ENCODE results near the gene PLA2G2D. TPM values are rescaled to one million over a fixed set of nuclear protein-coding genes. Genes with fewer than 3 reads are reported as not detected.

PLA2G2D gene
- total and polyA plus RNA-seq, 9 of the 15 experiments (the other 6 are each of a cell fraction or from before 2014, with no cell fraction given): not detected

DNA sequence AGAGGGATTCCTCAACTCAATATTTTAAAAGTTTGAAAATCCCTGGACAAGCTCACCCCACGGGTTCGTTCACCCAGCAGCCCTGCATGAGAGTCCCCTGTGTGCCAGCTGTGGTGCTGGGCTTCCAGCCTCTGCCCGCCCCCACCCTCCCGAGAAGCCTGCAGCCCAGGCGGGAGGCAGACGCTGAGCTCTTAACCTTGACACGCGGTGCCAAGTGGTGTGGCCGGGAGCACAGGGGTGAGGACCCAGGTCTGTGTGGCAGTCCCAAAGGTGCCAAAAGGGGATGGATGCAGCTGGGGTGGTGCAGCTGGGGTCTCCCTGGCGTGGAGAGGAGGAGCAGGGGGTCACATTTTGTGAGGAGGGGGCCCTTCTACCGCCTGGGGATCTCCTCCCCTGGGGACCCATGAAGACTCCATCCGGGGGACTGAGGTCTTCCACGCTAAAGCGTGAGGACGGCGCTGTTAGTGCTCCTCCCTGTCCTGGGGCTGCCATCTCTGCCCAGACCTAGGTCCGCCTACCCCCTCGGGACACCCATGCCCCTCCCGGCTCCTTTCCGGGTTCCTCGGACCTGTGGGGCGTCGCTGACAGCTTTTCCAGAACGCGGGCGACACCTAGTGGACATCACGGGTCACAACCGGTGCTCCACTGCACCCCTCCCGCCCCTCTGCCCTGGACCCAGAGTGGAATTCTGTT is 32.7 kb upstream of the PLA2G2D start (continued):
- TF ChIP-seq ZNF830 (CRISPR knock-in tag; IDR thresholded peaks at IDR 0.05) (no peak), ERF (CRISPR knock-in tag; IDR thresholded peaks at IDR 0.05) (no peak), MEIS2 (IDR thresholded peaks at IDR 0.05; ENCODE audit: partially characterized antibody) (no peak), NR3C1 (CRISPR knock-in tag; IDR thresholded peaks at IDR 0.05) (no peak), HDAC3 (IDR thresholded peaks at IDR 0.05; ENCODE audit: borderline replicate concordance, partially characterized antibody) (no peak), JUND (IDR thresholded peaks at IDR 0.05; ENCODE audit: borderline replicate concordance, low read depth, low read length) (peak; percentile 30; the same call in 1 of the 2 replicates), JUND (tag; IDR thresholded peaks at IDR 0.05; ENCODE audit: borderline replicate concordance, low read depth, low read length) (no peak), ZNF212 (CRISPR knock-in tag; IDR thresholded peaks at IDR 0.05) (no peak), SAFB2 (IDR thresholded peaks at IDR 0.05; ENCODE audit: borderline replicate concordance, low read depth, low read length, severe bottlenecking) (no peak), HEY1 (CRISPR knock-in tag; IDR thresholded peaks at IDR 0.05; ENCODE audit: borderline replicate concordance) (no peak), NR2C2 (CRISPR knock-in tag; IDR thresholded peaks at IDR 0.05) (0 out of 2 replicates have a peak, but pooled peaks have one; percentile 48), NR2C2 (tag; IDR thresholded peaks at IDR 0.05) (no peak), CEBPB (tag; IDR thresholded peaks at IDR 0.05) (no peak), THRAP3 (IDR thresholded peaks at IDR 0.05; ENCODE audit: borderline replicate concordance) (no peak), ILK (tag; IDR thresholded peaks at IDR 0.05; ENCODE audit: borderline replicate concordance, low read depth) (no peak), ZC3H11A (IDR thresholded peaks at IDR 0.05; ENCODE audit: low read depth, low read length) (no peak), HSF4 (CRISPR knock-in tag; IDR thresholded peaks at IDR 0.05; ENCODE audit: borderline replicate concordance) (no peak), SAP30 (IDR thresholded peaks at IDR 0.05; ENCODE audit: borderline replicate concordance, insufficient read depth, low read depth, low read length, poor library complexity, severe bottlenecking) (no peak), FOXA3 (CRISPR knock-in tag; conservative IDR thresholded peaks at IDR 0.05 in 1 of 2, IDR thresholded peaks at IDR 0.05 in 1 of 2) (no peak), CBX3 (IDR thresholded peaks at IDR 0.05; ENCODE audit: borderline replicate concordance in 1 of 2, low read length in 2 of 2) (peak in 1 of 2 experiments; percentile 57; a peak in 1 of 3 replicates), KAT7 (CRISPR knock-in tag; IDR thresholded peaks at IDR 0.05; ENCODE audit: borderline replicate concordance) (no peak), GATAD2A (IDR thresholded peaks at IDR 0.05) (peak; percentile 16; the same call in 1 of the 2 replicates), SMC3 (conservative IDR thresholded peaks at IDR 0.05; ENCODE audit: insufficient read depth, low read depth, low read length) (peak; percentile 98), TRIM28 (IDR thresholded peaks at IDR 0.05) (no peak)
- TF ChIP-seq, protein P1, sequence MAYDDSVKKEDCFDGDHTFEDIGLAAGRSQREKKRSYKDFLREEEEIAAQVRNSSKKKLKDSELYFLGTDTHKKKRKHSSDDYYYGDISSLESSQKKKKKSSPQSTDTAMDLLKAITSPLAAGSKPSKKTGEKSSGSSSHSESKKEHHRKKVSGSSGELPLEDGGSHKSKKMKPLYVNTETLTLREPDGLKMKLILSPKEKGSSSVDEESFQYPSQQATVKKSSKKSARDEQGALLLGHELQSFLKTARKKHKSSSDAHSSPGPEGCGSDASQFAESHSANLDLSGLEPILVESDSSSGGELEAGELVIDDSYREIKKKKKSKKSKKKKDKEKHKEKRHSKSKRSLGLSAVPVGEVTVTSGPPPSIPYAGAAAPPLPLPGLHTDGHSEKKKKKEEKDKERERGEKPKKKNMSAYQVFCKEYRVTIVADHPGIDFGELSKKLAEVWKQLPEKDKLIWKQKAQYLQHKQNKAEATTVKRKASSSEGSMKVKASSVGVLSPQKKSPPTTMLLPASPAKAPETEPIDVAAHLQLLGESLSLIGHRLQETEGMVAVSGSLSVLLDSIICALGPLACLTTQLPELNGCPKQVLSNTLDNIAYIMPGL (CRISPR knock-in tag; IDR thresholded peaks at IDR 0.05): 0 out of 2 replicates have a peak, but pooled peaks have one; percentile 63
- TF ChIP-seq, protein P2, sequence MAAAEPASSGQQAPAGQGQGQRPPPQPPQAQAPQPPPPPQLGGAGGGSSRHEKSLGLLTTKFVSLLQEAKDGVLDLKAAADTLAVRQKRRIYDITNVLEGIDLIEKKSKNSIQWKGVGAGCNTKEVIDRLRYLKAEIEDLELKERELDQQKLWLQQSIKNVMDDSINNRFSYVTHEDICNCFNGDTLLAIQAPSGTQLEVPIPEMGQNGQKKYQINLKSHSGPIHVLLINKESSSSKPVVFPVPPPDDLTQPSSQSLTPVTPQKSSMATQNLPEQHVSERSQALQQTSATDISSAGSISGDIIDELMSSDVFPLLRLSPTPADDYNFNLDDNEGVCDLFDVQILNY (CRISPR knock-in tag; IDR thresholded peaks at IDR 0.05): no peak
- TF ChIP-seq, protein P3, sequence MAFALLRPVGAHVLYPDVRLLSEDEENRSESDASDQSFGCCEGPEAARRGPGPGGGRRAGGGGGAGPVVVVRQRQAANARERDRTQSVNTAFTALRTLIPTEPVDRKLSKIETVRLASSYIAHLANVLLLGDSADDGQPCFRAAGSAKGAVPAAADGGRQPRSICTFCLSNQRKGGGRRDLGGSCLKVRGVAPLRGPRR (CRISPR knock-in tag; IDR thresholded peaks at IDR 0.05): no peak
